GM18951 (cell line): ENCODE data around the gene AP1G1.

ENCODE experiments used
- POLR2A ChIP-seq: IDR thresholded peaks from 4 replicates; pipeline ENCODE4 v1.6.1; 2011; ENCODE audit warnings: mild to moderate bottlenecking; ENCODE audit not compliant: insufficient read length, insufficient read depth; ENCODE audit errors: extremely low read depth
- in situ Hi-C: fragments of 300-500 bp; cut with MboI; formaldehyde crosslinking; loops from one replicate; pipeline ENCODE4 v1.12.0; 2022; ENCODE audit warnings: low sequenced_read_pairs, mixed read lengths, inconsistent platforms; ENCODE audit not compliant: unreplicated experiment

Gene AP1G1

DNA sequence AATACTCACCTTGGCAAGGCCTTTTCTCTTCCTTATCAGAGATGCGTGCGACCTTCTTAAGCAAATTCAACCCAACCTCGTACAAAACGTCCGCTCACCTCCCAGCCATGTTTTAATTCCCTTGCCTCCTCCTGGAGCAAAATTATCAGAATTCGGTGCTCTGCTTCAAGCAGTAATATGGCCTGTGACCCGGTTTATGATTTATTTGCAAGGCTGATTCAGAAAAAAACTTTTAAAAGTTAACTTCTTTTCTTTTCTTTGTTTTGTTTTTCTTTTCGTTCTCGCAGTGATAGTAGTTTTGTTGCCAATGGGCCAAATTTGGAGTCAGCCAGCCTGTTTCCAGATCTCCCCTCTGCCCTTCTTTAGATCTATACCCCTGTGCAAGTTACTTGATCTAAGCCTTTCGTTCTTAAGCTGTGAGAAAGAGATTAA lies 84.3 kb downstream of the AP1G1 start, which contains the start of gene PHLPP2:
Gene PHLPP2 (minus strand): TSS at position 382 of the 432 bp plus-strand sequence. CDS start 9,906 bp downstream, outside the sequence.
- in situ Hi-C loops = no loop called here
- no peak for TF ChIP-seq POLR2A

GRCh38 chr16:71723537-71724319 lies 84.9 kb downstream of the AP1G1 start:
- in situ Hi-C loops = no loop called here
- peak; percentile 61 for TF ChIP-seq POLR2A

DNA sequence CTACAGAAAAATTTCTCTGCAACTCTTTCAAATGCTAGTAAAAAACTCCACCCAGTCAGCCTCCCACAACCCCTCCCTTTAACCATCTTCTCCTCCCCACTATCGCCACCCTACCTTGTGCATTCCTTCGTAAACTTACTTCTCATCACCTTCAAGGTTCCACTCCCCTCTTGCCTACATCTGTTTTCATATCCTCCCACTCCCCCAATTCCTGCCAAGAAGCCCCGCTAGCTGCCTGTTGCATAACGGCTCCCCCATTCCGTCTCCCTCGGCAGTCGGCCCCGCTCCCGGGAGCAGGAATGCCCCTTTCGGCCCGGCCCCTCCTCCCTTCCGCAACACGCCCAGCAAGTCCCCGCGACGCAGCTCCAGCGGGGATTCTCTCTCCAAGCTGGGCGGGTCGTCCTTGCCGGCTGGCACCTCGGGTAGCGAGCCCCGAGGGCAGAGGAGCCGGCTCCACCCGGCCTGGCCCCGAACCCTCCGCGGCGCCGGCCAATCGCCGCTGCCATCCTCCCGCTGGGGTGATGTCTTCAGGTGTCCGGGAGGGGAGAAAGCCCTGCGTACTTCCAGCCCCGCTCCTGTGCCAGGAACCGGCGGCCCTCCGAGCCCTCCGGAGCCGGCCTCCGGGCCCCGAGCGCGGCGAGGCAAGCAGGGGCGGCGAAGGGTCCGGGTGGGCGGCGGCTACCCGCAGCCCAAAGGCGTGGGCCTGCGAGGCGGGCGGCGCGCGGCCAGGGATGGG lies 85.7 kb downstream of the AP1G1 start:
- in situ Hi-C loops = no loop called here
- no peak for TF ChIP-seq POLR2A

DNA sequence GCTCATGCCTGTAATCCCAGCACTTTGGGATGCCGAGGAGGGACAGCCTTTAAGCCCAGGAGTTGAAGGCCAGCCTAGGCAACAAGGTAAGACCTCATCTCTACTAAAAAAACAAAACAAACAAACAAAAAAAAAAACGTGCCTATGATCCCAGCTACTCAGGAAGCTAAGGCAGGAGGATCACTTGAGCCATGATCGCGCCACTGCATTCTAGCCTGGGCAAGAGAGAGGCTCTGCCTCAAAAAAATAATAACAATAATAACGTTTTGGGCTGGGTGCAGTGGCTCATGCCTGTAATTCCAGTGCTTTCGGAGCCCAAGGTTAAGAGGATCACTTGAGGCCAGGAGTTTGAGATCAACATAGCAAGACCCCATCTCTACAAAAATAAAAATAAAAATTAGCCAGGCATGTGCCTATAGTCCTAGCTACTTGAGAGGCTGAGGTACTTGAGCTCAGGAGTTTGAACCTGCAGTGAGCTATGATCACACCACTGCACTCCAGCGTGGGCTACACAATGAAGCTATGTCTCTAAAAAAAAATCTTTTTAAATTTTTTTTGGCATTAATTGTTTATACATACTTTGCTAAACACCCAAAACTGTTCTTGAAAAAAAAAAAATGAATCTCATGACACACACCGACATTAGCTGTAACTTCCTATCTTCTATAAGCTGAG lies 87.4 kb downstream of the AP1G1 start:
- no peak for TF ChIP-seq POLR2A
- in situ Hi-C loops = no loop called here

DNA sequence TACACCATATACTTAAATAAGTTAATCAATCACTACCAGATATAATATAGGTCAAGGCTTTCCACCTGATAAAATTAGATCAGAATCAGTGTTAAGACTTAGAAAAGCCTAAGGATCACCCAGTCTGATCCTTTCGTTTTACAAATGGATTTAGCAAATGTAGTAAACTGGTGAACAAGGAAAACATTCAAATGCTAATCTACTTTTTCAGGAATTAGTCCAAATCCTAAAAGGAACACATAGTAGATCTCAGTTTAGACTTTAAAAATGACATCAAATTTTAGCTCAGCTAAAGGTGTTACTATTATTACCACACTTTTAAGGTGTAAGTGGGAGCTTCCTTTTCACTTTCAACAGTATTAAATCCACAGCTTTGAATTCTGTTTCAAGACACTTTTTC lies 96.1 kb downstream of the AP1G1 start:
- TF ChIP-seq POLR2A = no peak
- in situ Hi-C loops = no loop called here

DNA sequence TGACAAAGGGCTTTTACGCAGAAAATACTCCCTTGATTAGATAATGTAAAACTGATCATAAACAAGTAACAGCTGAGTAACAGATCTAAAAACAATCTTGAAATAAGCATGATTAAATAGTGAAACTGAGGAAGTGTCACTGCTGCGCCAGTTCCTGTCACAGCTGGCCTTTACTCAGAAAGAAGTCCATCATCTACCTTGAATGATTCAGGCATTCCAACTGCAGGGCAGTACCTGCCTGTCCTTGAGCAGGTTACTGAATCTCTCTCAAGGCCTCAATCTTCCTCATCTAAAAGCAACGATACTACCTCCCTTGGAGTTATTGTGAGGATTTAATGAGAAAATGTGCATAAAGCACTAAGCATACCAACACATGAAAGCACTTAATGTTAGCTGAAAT lies 96.8 kb downstream of the AP1G1 start:
- no peak for TF ChIP-seq POLR2A
- in situ Hi-C loops = no loop called here

- TF ChIP-seq POLR2A = no peak
- in situ Hi-C loops = no loop called here
Observed at GRCh38 chr16:71709229-71709781, 99.3 kb downstream of the AP1G1 start.

DNA sequence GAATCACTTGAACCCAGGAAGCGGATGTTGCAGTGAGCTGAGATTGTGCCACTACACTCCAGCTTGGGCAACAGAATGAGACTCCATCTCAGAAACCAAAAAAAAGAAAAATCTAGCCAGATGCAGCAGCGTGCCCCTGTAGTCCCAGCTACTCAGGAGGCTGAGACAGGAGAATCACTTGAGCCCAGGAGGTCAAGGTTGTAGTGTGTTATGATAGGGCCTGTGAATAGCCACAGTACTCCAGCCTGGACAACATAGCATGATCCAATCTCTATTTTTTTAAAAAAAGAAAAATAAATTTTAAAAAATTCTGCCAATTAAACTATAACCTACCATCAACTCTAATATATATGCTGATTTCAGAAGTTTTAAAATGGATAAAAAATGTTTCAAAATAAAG lies 99.9 kb downstream of the AP1G1 start:
- TF ChIP-seq POLR2A = no peak
- in situ Hi-C loops = no loop called here

- in situ Hi-C loops = no loop called here
- no peak for TF ChIP-seq POLR2A
Observed at GRCh38 chr16:71707199-71707598, 101.4 kb downstream of the AP1G1 start.

DNA sequence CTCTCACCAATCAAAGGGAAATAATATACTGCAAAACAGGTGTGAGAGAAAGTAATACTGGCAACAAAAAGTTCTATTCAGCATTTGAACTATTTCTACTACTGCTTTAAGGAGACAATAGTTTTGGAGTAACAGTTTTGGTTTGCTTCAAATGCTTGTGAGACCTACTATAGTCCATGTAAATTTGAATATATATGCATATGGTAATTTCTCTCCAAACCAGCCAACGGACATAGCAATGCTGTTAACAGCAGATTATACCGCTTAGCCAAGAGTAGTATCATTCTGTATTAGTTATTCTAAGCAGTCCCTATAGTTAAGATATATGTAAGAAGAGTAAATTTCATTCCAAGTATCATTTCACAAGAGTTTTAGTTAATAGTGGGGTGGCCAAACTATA lies 102.6 kb downstream of the AP1G1 start:
- in situ Hi-C loops = no loop called here
- TF ChIP-seq POLR2A = no peak

GRCh38 chr16:71703333-71703732 lies 105.3 kb downstream of the AP1G1 start:
- in situ Hi-C loops = no loop called here

DNA sequence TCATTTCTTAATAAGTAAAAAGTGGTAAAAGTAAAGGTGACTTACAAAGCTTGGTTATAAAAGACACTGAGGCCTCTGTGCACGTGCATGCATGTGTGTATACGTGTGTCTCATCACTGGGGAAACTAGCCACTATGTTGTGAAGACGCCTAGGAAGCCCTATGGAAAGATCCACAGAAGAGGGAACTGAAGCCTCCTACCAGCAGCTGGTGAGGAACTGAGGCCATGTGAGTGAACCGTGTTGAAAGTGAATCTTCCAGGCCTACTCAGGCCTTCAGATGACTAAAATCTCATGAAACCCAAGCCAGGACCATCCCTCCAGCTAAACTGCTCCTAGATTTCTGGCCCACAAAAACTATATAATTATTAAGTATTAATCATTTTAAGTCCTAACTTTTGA lies 107.8 kb downstream of the AP1G1 start:
- in situ Hi-C loops = no loop called here
- no peak for TF ChIP-seq POLR2A

More at GRCh38 chr16:71703333-71703732, 105.3 kb downstream of the AP1G1 start:
- no peak for TF ChIP-seq POLR2A

DNA sequence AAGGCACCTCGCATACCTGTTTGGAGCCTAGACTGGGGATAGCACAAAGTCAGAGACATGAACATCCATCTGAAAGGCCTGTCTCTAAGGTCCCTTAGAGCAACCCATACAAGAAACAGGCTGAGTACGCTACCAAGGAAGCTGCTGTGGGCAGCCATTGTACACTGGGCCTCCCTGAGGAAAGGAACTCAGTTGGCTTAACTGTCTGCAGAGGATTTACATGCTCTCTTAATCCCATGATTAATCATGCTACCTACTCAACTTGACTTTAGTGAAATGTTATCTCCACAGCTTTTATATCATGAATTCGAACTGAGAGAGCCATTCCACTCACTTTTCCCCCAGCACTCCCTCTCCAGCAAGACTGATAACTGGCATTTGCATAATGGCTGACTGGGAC lies 110.1 kb downstream of the AP1G1 start:
- no peak for TF ChIP-seq POLR2A
- in situ Hi-C loops = no loop called here

DNA sequence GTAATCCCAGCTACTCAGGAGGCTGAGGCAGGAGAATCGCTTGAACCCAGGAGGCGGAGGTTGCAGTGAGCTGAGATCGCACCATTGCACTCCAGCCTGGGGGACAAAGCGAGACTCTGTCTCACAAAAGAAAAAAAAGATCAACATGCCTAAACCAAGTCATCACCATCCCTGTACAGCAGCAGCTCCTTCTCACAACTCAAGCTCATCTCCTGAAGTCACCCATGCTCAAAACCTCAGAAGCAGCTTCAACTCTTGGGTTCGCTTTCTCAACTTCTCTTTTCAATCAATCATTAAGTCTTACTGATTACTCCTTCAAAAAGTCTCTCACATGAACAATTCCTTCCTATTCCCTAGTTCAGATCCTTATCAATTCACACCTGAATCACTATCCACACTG lies 115.5 kb downstream of the AP1G1 start:
- in situ Hi-C loops = no loop called here
- TF ChIP-seq POLR2A = no peak

DNA sequence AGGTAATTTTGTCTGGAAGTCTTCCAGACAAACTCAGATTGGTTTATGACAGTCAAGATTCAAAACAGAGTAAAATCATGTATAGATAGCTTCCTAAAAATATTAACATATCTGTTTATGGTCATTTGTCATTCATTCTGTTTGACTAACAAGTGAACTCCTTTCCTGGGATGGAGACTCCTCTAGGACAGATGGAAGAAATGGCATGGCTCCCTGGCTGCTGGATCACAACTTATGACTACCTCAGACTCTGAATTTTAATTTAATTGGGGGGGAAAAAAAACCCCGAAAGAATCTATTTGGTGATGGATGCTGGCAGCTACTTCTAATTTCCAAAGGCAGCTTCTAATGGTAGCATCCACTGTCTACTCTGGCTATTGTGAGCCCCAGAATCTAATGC lies 118.7 kb downstream of the AP1G1 start:
- in situ Hi-C loops = no loop called here
- TF ChIP-seq POLR2A = no peak
